GM18517 (cell line): Measurements from ENCODE around the gene WFDC10A.
"Not testable (repeated sequence)": the region's sequence is repeated elsewhere in the genome, so short reads cannot be mapped to it uniquely, and the experiment has no call there.

Source experiments
- ATAC-seq: cut with Tn5 transposase; IDR thresholded peaks from one replicate; pipeline ENCODE4 v1.9.1; 2021; ENCODE audit warnings: mild to moderate bottlenecking, moderate library complexity; ENCODE audit not compliant: unreplicated experiment

Gene WFDC10A

DNA sequence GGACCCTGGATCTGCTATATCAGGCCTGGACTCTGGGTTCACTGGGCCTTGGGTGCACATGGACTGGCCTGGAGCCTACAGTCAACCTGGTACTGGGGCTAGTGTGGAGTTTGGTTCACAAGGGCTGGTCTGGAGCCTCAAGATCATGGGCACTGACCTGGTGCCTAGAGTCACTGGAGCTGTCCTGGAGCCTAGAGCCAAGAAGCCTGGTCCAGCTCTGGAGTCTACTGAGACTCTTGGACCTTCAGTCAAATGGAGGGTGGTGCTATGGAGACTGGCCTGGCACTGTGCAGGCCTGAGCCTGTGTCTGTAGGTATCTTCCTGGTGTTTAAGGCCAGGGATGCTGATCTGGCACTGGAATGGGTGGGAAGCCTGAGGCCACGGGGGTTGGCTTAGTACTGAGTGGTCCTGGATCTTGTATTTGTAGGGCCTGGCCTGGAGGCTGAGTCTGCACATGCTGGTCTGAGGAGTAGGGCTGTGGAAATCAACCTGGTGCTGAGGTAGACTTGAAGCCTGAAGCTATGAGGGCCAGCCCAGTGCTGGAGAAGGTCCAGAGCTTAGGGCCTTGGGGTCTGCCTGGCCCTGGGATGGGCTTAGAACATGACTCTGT, 18.0 kb downstream of the WFDC10A start:
- no peak for ATAC-seq

DNA sequence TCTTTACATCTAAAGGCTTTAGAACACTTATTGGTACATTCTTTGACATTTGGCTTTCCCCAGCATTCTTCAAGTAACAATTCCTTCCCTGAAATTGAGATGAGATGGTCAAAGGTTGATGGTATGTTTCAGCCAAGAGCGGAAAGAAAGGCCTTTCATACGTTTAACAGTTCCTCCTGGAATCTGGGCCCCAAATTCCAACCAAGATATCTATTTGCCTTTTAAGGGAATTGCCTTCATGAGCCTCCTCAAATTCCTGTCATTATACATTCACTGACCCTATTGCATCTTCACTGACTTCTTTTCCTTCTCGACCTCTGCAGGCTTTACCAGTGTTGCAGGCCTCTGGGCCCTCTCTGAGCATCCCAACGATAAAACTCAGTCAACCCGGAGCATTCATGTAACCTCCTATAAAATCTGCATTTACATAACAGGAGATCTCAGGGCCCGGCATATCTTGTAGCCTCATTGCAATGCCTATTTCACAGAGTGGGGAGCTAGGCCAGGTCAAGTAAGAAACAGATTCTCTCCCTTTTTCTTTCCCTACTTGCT, 19.8 kb downstream of the WFDC10A start:
- no peak for ATAC-seq

DNA sequence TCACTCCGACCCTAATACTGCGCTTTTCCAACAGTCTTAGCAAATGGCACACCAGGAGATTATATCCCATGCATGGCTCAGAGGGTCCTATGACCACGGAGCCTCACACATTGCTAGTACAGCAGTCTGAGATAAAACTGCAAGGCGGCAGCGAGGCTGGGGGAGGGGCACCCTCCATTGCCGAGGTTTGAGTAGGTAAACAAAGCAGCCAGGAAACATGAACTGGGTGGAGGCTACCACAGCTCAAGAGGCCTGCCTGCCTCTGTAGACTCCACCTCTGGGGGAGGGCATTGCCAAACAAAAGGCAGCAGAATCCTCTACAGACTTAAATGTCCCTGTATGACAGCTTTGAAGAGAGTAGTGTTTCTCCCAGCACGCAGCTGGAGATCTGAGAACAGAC, 22.2 kb downstream of the WFDC10A start:
- ATAC-seq = not testable (repeated sequence)

DNA sequence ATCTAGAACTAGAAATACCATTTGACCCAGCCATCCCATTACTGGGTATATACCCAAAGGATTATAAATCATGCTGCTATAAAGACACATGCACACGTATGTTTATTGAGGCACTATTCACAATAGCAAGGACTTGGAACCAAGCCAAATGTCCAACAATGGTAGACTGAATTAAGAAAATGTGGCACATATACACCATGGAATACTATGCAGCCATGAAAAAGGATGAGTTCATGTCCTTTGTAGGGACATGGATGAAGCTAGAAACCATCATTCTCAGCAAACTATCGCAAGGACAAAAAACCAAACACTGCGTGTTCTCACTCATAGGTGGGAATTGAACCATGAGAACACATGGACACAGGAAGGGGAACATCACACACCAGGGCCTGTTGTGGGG, 27.5 kb downstream of the WFDC10A start:
- not testable (repeated sequence) for ATAC-seq

DNA sequence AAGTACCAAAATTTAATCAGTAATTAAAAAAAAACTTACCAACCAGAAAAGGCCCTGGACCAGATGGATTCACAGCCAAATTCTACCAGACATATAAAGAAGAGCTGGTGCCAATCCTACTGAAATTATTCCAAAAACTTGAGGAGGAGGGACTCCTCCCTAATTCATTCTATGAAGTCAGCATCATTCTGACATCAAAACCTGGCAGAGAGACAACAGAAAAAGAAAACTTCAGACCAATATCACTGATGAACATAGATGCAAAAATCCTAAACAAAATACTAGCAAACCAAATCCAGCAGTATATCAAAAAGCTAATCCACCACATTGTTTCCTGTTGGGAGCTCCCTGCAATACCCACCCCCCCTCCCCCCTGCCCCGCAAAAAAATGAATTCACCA, 40.6 kb downstream of the WFDC10A start, which contains the start of gene WFDC11:
WFDC11 (minus strand) TSS at position 101 of the 400 bp plus-strand sequence. CDS start 19,639 bp downstream, outside the sequence.
- ATAC-seq = no peak

DNA sequence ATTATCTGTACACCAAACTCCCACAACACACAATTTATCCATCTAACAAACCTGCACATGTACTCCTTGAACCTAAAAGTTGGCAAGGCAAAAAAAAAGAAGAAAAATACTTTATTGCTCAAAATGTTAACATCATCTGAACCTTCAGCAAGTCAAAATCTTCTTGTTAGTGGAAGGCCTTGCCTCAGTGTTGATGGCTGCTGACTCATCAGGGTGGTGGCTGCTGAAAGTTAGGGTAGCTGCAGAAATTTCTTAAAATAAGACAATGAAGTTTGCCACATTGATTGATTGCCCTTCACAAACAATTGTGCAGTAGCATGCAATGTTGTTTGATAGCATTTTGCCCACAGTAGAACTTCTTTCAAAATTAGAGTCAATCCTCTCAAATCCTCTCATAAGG, 43.2 kb downstream of the WFDC10A start:
- no peak for ATAC-seq

DNA sequence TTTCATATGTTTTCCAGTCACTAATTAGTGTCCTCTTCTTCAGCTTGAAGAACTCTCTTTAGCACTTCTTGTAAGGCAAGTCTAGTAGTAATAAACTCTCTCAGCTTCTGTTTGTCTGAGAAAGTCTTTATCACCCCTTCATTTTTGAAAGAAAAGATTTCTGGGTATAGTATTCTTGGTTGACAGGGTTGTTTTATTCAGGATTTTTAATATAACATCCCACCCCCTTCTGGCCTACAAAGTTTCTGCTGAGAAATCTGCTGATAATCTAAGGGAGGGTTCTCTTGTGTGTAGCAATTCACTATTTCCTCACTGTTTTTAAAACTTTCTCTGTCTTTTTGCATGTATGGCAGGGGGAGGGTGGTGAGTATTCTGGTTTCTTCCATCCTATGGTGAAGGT, 50.1 kb downstream of the WFDC10A start:
- ATAC-seq = no peak
